Measurements from ENCODE around the gene PLCH1.

PLCH1 gene

GRCh38 chr3:155327430-155327829, 417.4 kb downstream of the PLCH1 start:
- Histone ChIP-seq H3K27ac (no peak overlapping the region), H3K36me3 (replicated peaks) (no peaks in the 10 kb centered on the region), H3K27me3 (replicated peaks) (no peaks in the 10 kb centered on the region), H3K4me3 (ENCODE audit: low read depth, low read length) (no peak overlapping the region)
- DNase-seq, result no peak
- TF ChIP-seq CTCF (IDR thresholded peaks at IDR 0.05; ENCODE audit: low read depth, low read length, missing control alignments), result no peak
- in situ Hi-C loops (cut with HindIII; ENCODE audit: low pct_ligation_motif_present, low sequenced_read_pairs), result no loop called here

- in situ Hi-C loops (cut with HindIII; ENCODE audit: low pct_ligation_motif_present, low sequenced_read_pairs), result no loop called here
Observed at GRCh38 chr3:155326901-155327300, 418.0 kb downstream of the PLCH1 start.

GRCh38 chr3:155326244-155326643, 418.6 kb downstream of the PLCH1 start:
- H3K4me3 ChIP-seq (ENCODE audit: low read depth, low read length), result no peak overlapping the region
- in situ Hi-C loops (cut with HindIII; ENCODE audit: low pct_ligation_motif_present, low sequenced_read_pairs), result no loop called here
- no peak for TF ChIP-seq CTCF (IDR thresholded peaks at IDR 0.05; ENCODE audit: low read depth, low read length, missing control alignments)
- H3K36me3 ChIP-seq (replicated peaks), result no peaks in the 10 kb centered on the region
- no peaks in the 10 kb centered on the region for H3K27me3 ChIP-seq (replicated peaks)
- DNase-seq, result no peak
- no peak overlapping the region for H3K27ac ChIP-seq

More at GRCh38 chr3:155326901-155327300, 418.0 kb downstream of the PLCH1 start:
- no peak for DNase-seq
- Histone ChIP-seq H3K36me3 (replicated peaks) (no peaks in the 10 kb centered on the region), H3K4me3 (ENCODE audit: low read depth, low read length) (no peak overlapping the region), H3K27me3 (replicated peaks) (no peaks in the 10 kb centered on the region), H3K27ac (no peak overlapping the region)
- TF ChIP-seq CTCF (IDR thresholded peaks at IDR 0.05; ENCODE audit: low read depth, low read length, missing control alignments), result no peak

Data from brain microvascular endothelial cell (primary cell).